Activated naive CD4-positive, alpha-beta T cell treated with anti-CD3 and anti-CD28 coated beads, Interleukin-2, amount 50 U/mL, for 24 hours (primary cell): ENCODE measurements around the gene METTL1.
A peak's percentile ranks its signal among the peaks of the same experiment; 100 is the strongest.

Source experiments
- H3K27ac Mint-ChIP-seq: one replicate; pipeline ENCODE4 v1.8.0; 2021; ENCODE audit warnings: mild to moderate bottlenecking, mixed read lengths
- H3K27me3 Mint-ChIP-seq: one replicate; pipeline ENCODE4 v1.8.0; 2021; ENCODE audit warnings: mixed read lengths
- H3K36me3 Mint-ChIP-seq: one replicate; pipeline ENCODE4 v1.8.0; 2021; ENCODE audit warnings: mixed read lengths
- H3K4me1 Mint-ChIP-seq: one replicate; pipeline ENCODE4 v1.8.0; 2021; ENCODE audit warnings: mixed read lengths
- H3K4me3 Mint-ChIP-seq: one replicate; pipeline ENCODE4 v1.8.0; 2021; ENCODE audit warnings: mild to moderate bottlenecking, mixed read lengths
- H3K9me3 Mint-ChIP-seq: one replicate; pipeline ENCODE4 v1.8.0; 2021; ENCODE audit warnings: mixed read lengths

METTL1 gene

GRCh38 chr12:57755194-57755453 is 16.8 kb downstream of the METTL1 start:
- Mint-ChIP-seq H3K36me3 (peaks cover 19% of the 10 kb centered on the region), H3K4me3 (no peak overlapping the region)

GRCh38 chr12:57754411-57755193 is 17.3 kb downstream of the METTL1 start, which contains the start of gene MARCHF9:
MARCHF9 (plus strand) TSS chr12:57755103; CDS start chr12:57755529, 426 bp downstream.
- Mint-ChIP-seq H3K27me3 (no peaks in the 10 kb centered on the region), H3K27ac (peak within 1 kb of the TSS; percentile 84), H3K4me3 (peak within 1 kb of the TSS; percentile 90), H3K9me3 (no peaks in the 10 kb centered on the region), H3K4me1 (peaks cover 66% of the 10 kb centered on the region), H3K36me3 (peaks cover 19% of the 10 kb centered on the region)

More at GRCh38 chr12:57755194-57755453, 16.8 kb downstream of the METTL1 start:
- Mint-ChIP-seq H3K27me3 (no peaks in the 10 kb centered on the region), H3K4me1 (peaks cover 70% of the 10 kb centered on the region), H3K27ac (no peak overlapping the region), H3K9me3 (no peaks in the 10 kb centered on the region)

GRCh38 chr12:57753756-57754337 is 18.1 kb downstream of the METTL1 start:
- Mint-ChIP-seq H3K36me3 (peaks cover 18% of the 10 kb centered on the region), H3K9me3 (no peaks in the 10 kb centered on the region), H3K27me3 (no peaks in the 10 kb centered on the region), H3K4me1 (peaks cover 61% of the 10 kb centered on the region), H3K4me3 (peak overlapping the region; percentile 90), H3K27ac (peak overlapping the region; percentile 84)

DNA sequence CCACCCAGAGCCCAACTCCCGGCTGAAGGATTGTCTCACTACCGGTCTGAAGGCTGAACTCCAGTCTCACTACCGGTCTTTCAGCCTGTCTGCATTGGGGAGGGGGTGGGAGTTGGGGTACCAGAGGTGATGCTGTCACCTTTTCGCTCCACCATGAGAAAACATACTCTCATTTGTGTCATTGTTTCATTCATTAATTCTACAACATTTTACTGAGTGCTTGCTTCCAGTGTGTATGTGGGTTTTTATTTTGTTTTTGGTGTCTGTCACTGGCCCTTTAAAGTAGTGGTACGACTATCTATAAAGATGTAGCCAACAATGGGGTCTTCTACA is 19.3 kb downstream of the METTL1 start:
- H3K36me3 Mint-ChIP-seq = peaks cover 13% of the 10 kb centered on the region
- peaks cover 56% of the 10 kb centered on the region for H3K4me1 Mint-ChIP-seq
- H3K9me3 Mint-ChIP-seq = no peaks in the 10 kb centered on the region
- no peaks in the 10 kb centered on the region for H3K27me3 Mint-ChIP-seq
- H3K27ac Mint-ChIP-seq = peak overlapping the region; percentile 94
- peak overlapping the region; percentile 95 for H3K4me3 Mint-ChIP-seq

DNA sequence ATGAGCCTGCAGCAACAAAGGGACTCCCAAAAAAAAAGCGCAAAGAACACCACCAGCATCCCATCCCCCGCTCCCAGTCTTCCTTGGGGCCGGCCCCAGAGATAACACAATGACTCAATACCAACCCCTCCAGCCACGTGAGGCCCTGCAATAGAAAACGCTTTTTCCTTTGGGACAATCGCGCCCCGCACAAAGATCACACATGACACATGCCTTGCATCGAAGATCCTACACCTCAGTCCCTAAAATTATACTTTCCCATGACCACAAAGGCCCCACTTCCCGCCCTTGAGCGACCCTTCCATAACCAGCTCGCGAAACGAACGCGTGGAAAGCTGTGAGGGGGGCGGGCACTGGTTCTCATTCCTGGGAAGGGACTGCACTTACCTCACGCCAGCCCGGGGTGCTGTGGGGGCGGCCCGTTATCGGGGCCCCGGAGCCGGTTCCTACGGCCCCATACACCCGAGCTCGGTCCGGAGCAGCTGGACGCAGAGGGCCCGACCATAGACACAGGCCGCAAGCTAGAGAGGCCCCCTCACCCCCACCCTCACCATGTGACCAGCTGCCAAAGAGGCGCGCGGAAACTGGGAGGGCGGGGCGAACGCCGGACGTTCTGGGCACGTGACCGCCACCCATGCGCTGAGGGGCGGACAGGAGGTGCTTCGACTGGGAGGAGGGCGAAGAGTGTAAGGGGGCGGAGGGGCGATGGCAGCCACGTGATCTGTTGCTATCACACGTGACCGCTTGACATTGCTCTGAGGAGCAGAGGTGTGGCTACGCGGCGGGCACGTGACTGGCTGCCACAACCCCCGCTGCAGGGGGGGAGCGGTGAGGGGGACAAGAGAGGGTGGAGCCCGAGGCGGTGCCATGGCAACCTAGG is 19.9 kb downstream of the METTL1 start, which contains the start of gene CDK4:
Gene CDK4, minus strand, starts transcription at position 523 of the 880 bp plus-strand sequence. CDS start 593 bp downstream, outside the sequence.
- Mint-ChIP-seq H3K4me3 (peak within 1 kb of the TSS; percentile 95), H3K27me3 (no peaks in the 10 kb centered on the region), H3K4me1 (peaks cover 59% of the 10 kb centered on the region), H3K9me3 (no peaks in the 10 kb centered on the region), H3K36me3 (peaks cover 18% of the 10 kb centered on the region), H3K27ac (peak within 1 kb of the TSS; percentile 94)

GRCh38 chr12:57751432-57751787 is 20.5 kb downstream of the METTL1 start:
- peaks cover 18% of the 10 kb centered on the region for H3K36me3 Mint-ChIP-seq
- peak overlapping the region; percentile 94 for H3K27ac Mint-ChIP-seq
- peaks cover 56% of the 10 kb centered on the region for H3K4me1 Mint-ChIP-seq
- H3K4me3 Mint-ChIP-seq = peak overlapping the region; percentile 95
- no peaks in the 10 kb centered on the region for H3K9me3 Mint-ChIP-seq
- H3K27me3 Mint-ChIP-seq = no peaks in the 10 kb centered on the region

DNA sequence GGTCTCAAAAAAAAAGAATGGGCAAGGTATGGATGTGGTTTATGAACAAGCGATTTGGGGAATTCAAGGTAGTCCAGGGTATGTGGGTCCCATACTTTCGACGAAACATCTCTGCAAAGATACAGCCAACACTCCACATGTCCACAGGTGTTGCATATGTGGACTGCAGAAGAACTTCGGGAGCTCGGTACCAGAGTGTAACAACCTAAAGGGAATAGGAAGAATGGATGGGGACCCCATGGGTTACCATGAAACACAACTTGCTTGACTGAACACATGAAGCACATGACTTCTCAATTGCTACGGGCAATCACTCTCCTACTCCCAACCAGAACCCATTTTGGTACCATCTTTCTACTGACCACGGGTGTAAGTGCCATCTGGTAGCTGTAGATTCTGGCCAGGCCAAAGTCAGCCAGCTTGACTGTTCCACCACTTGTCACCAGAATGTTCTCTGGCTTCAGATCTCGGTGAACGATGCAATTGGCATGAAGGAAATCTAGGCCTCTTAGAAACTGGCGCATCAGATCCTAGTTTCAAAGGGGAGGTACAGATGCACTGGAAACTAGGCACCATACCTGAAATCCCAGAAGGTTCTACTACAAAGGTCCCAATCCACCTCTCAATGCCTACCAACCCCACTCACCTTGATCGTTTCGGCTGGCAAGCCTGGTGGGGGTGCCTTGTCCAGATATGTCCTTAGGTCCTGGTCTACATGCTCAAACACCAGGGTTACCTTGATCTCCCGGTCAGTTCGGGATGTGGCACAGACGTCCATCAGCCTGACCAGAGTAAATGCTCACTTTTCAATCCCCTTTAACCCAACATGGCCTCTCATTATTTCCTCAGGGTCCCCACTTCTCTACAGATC is 21.1 kb downstream of the METTL1 start:
- H3K27ac Mint-ChIP-seq = peak overlapping the region; percentile 94
- no peaks in the 10 kb centered on the region for H3K27me3 Mint-ChIP-seq
- H3K4me3 Mint-ChIP-seq = peak overlapping the region; percentile 95
- peaks cover 57% of the 10 kb centered on the region for H3K4me1 Mint-ChIP-seq
- H3K36me3 Mint-ChIP-seq = peaks cover 18% of the 10 kb centered on the region
- no peaks in the 10 kb centered on the region for H3K9me3 Mint-ChIP-seq

DNA sequence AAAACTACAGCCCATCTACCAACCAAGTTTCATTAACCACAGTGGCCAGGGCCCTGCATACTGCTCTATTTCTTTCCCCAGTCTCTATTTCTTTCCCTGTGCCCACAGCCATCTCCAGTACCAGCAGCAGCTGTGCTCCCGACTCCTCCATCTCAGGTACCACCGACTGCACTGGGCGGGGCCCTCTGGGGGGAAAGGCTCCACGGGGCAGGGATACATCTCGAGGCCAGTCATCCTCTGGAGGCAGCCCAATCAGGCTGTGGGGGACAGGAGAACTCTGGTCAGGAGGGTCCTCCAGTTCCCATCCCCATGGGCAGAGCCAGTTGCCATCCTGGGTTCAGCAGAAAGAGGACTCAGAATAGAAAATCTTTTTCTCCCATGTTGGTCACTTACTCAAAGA is 22.8 kb downstream of the METTL1 start:
- Mint-ChIP-seq H3K4me3 (no peak overlapping the region), H3K27me3 (no peaks in the 10 kb centered on the region), H3K9me3 (no peaks in the 10 kb centered on the region), H3K27ac (peak overlapping the region; percentile 52), H3K36me3 (peaks cover 18% of the 10 kb centered on the region), H3K4me1 (peaks cover 64% of the 10 kb centered on the region)

- Mint-ChIP-seq H3K27me3 (no peaks in the 10 kb centered on the region), H3K36me3 (peaks cover 10% of the 10 kb centered on the region), H3K4me3 (peak overlapping the region; percentile 98), H3K4me1 (peaks cover 50% of the 10 kb centered on the region), H3K27ac (peak overlapping the region; percentile 96), H3K9me3 (no peaks in the 10 kb centered on the region)
These were observed 25.9 kb downstream of the METTL1 start for GRCh38 chr12:57746025-57746424.

- H3K36me3 Mint-ChIP-seq = peaks cover 7% of the 10 kb centered on the region
- H3K4me3 Mint-ChIP-seq = peak overlapping the region; percentile 98
- H3K4me1 Mint-ChIP-seq = peaks cover 50% of the 10 kb centered on the region
- no peaks in the 10 kb centered on the region for H3K9me3 Mint-ChIP-seq
- H3K27me3 Mint-ChIP-seq = no peaks in the 10 kb centered on the region
- peak overlapping the region; percentile 96 for H3K27ac Mint-ChIP-seq
These were observed 26.4 kb downstream of the METTL1 start for GRCh38 chr12:57745485-57745881.

DNA sequence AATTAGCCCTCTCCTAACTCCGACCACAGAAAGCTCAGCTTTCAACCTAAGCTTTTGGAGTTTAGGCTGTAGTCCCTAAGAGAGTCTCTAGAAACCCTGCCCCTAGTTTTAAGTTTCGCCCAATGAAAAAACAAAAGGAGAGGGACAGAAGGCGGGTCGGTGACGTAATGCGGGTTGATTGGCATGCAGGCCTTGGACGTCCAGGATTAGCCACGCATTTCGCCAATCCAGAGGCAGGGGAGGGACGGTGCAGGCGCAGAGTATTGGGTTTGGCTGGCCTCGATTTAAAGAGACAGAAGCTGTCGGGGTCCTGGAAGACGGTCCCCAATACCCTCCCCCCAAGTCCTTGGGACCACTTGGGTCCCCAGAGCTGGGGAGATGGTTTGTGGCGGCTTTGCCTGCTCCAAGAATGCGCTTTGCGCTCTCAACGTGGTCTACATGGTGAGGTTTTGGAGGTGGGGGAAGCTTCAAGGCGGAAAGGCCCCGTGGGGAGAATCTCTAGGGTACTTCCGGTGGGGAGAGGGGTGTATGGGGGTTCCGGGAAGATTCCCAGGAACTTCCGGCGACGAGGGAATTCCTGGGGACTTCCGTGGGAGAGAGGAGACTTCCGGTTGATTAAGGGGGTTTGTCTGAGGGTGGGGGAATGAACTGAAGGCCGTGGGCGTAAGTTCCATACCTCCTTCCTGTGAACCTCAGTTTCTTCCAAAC is 27.0 kb downstream of the METTL1 start, which contains the start of gene TSPAN31:
Gene TSPAN31, plus strand, starts transcription at position 263 of the 708 bp plus-strand sequence. Its CDS starts 116 bp downstream, at position 379.
- H3K9me3 Mint-ChIP-seq = no peaks in the 10 kb centered on the region
- peak within 1 kb of the TSS; percentile 98 for H3K4me3 Mint-ChIP-seq
- H3K27me3 Mint-ChIP-seq = no peaks in the 10 kb centered on the region
- peaks cover 4% of the 10 kb centered on the region for H3K36me3 Mint-ChIP-seq
- H3K27ac Mint-ChIP-seq = peak within 1 kb of the TSS; percentile 96
- H3K4me1 Mint-ChIP-seq = peaks cover 51% of the 10 kb centered on the region

GRCh38 chr12:57744194-57744776 is 27.6 kb downstream of the METTL1 start:
- Mint-ChIP-seq H3K27ac (peak overlapping the region; percentile 96), H3K9me3 (no peaks in the 10 kb centered on the region), H3K4me1 (peaks cover 56% of the 10 kb centered on the region), H3K27me3 (no peaks in the 10 kb centered on the region), H3K4me3 (peak overlapping the region; percentile 98), H3K36me3 (peaks cover 4% of the 10 kb centered on the region)

GRCh38 chr12:57743769-57744168 is 28.1 kb downstream of the METTL1 start:
- H3K4me1 Mint-ChIP-seq = peaks cover 61% of the 10 kb centered on the region

More at GRCh38 chr12:57743769-57744168, 28.1 kb downstream of the METTL1 start:
- Mint-ChIP-seq H3K27me3 (no peaks in the 10 kb centered on the region), H3K36me3 (peaks cover 4% of the 10 kb centered on the region), H3K9me3 (no peaks in the 10 kb centered on the region), H3K27ac (peak overlapping the region; percentile 96), H3K4me3 (peak overlapping the region; percentile 98)
